WTC11 (cell line): ENCODE measurements around the gene TMEM50A.
"Not testable (repeated sequence)": the region's sequence is repeated elsewhere in the genome, so short reads cannot be mapped to it uniquely, and the experiment has no call there.

Source experiments
- GABPB1 ChIP-seq: sonication (generic); formaldehyde crosslinking; IDR thresholded peaks from 2 replicates; pipeline ENCODE4 v1.8.1; 2023; ENCODE audit warnings: mild to moderate bottlenecking, missing genetic modification reagents
- TF ChIP-seq, protein P1 (sequence below): fragments of 200-600 bp; IDR thresholded peaks from 2 replicates; pipeline ENCODE4 v1.8.0; 2022; ENCODE audit warnings: antibody characterized with exemption

DNA sequence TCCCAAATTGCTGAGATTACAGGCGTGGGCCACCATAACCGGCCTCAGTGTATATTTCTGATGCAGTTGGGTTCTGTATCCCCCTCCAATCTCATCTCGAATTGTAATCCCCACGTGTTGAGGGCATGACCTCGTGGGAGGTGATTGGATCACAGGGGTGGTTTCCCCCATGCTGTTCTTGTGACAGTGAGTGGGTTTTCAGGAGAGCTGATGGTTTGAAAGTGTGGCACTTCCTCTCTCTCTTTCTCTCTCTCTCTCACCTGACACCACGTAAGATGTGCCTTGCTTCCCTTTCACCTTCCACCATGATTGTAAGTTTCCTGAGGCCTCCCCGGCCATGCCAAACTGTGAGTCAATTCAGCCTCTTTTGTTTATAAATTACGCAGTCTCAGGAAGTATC lies 41.6 kb upstream of the TMEM50A start:
- TF ChIP-seq, protein P1, sequence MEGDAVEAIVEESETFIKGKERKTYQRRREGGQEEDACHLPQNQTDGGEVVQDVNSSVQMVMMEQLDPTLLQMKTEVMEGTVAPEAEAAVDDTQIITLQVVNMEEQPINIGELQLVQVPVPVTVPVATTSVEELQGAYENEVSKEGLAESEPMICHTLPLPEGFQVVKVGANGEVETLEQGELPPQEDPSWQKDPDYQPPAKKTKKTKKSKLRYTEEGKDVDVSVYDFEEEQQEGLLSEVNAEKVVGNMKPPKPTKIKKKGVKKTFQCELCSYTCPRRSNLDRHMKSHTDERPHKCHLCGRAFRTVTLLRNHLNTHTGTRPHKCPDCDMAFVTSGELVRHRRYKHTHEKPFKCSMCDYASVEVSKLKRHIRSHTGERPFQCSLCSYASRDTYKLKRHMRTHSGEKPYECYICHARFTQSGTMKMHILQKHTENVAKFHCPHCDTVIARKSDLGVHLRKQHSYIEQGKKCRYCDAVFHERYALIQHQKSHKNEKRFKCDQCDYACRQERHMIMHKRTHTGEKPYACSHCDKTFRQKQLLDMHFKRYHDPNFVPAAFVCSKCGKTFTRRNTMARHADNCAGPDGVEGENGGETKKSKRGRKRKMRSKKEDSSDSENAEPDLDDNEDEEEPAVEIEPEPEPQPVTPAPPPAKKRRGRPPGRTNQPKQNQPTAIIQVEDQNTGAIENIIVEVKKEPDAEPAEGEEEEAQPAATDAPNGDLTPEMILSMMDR = not testable (repeated sequence)
- not testable (repeated sequence) for TF ChIP-seq GABPB1
